ENCODE measurements around the gene SHISA9. TPM values are rescaled to one million over a fixed set of nuclear protein-coding genes. Genes with fewer than 3 reads are reported as not detected.

Gene SHISA9
- total and polyA plus RNA-seq, 4 donors, result under 0.01 to 0.08 (median 0.07) TPM; not detected in 1

GRCh38 chr16:12964461-12964860, 63.1 kb downstream of the SHISA9 start:
- Histone ChIP-seq H3K4me3 (ENCODE audit: low read depth in 1 of 3, low read length in 3 of 3) (no peak overlapping the region), H3K27ac (ENCODE audit: low read depth in 1 of 2, low read length in 2 of 2) (no peak overlapping the region), H3K9me3 (ENCODE audit: control insufficient read depth in 4 of 4, low read length in 3 of 4) (peaks cover 0 to 4% (median 1%) of the 10 kb centered on the region in 4 donors), H3K4me1 (ENCODE audit: control insufficient read depth in 4 of 4, insufficient read depth in 4 of 4, low read length in 3 of 4) (no peaks in the 10 kb centered on the region), H3K36me3 (ENCODE audit: control insufficient read depth in 4 of 4, insufficient read depth in 3 of 4, low read depth in 1 of 4, low read length in 3 of 4) (no peaks in the 10 kb centered on the region), H3K27me3 (ENCODE audit: control insufficient read depth in 4 of 4, insufficient read depth in 4 of 4, low read length in 3 of 4) (no peaks in the 10 kb centered on the region), H3K9ac (ENCODE audit: low read depth in 1 of 2, low read length in 2 of 2) (no peak overlapping the region)
- no peak for DNase-seq (ENCODE audit: low spot score)
- TF ChIP-seq YY1 (IDR thresholded peaks at IDR 0.05) (no peak), REST (IDR thresholded peaks at IDR 0.05) (no peak), RAD21 (IDR thresholded peaks at IDR 0.05) (no peak), SP1 (IDR thresholded peaks at IDR 0.05) (no peak), EGR1 (IDR thresholded peaks at IDR 0.05; ENCODE audit: low read depth in 2 of 2) (no peak), CTCF (IDR thresholded peaks at IDR 0.05; ENCODE audit: low read depth, low read length, missing input control) (no peak), TAF1 (conservative IDR thresholded peaks at IDR 0.05) (no peak), NR2F2 (IDR thresholded peaks at IDR 0.05) (no peak), ZBTB33 (IDR thresholded peaks at IDR 0.05) (no peak), HNF4G (IDR thresholded peaks at IDR 0.05) (no peak), FOXA1 (IDR thresholded peaks at IDR 0.05) (no peak), HNF4A (conservative IDR thresholded peaks at IDR 0.05) (no peak), MAX (IDR thresholded peaks at IDR 0.05) (no peak)
- WGBS, result 56% methylated on average over 2 of the region's 2 CpGs

GRCh38 chr16:12965274-12965804, 63.9 kb downstream of the SHISA9 start:
- H3K27ac ChIP-seq (ENCODE audit: low read depth in 1 of 2, low read length in 2 of 2), result no peak overlapping the region
- WGBS, result 74% methylated on average over 7 of the region's 7 CpGs
- no peak for TF ChIP-seq ATF3 (IDR thresholded peaks at IDR 0.05)
- no peak for TF ChIP-seq FOXA2 (IDR thresholded peaks at IDR 0.05)
- TF ChIP-seq YY1 (IDR thresholded peaks at IDR 0.05), result no peak
- TF ChIP-seq HNF4A (conservative IDR thresholded peaks at IDR 0.05), result no peak
- TF ChIP-seq FOXA1 (IDR thresholded peaks at IDR 0.05), result no peak
- TF ChIP-seq JUND (IDR thresholded peaks at IDR 0.05), result no peak
- no peak for TF ChIP-seq REST (IDR thresholded peaks at IDR 0.05)
- no peak for TF ChIP-seq TAF1 (conservative IDR thresholded peaks at IDR 0.05)
- TF ChIP-seq CTCF (IDR thresholded peaks at IDR 0.05; ENCODE audit: low read depth, low read length, missing input control), result no peak
- TF ChIP-seq MAX (IDR thresholded peaks at IDR 0.05), result no peak
- no peak for TF ChIP-seq RAD21 (IDR thresholded peaks at IDR 0.05)
- TF ChIP-seq SP1 (IDR thresholded peaks at IDR 0.05), result no peak
- TF ChIP-seq EGR1 (IDR thresholded peaks at IDR 0.05; ENCODE audit: low read depth in 2 of 2), result no peak

More at GRCh38 chr16:12965274-12965804, 63.9 kb downstream of the SHISA9 start:
- no peak for DNase-seq (ENCODE audit: low spot score)
- H3K9ac ChIP-seq (ENCODE audit: low read depth in 1 of 2, low read length in 2 of 2), result no peak overlapping the region
- no peaks in the 10 kb centered on the region for H3K36me3 ChIP-seq (ENCODE audit: control insufficient read depth in 4 of 4, insufficient read depth in 3 of 4, low read depth in 1 of 4, low read length in 3 of 4)
- no peak overlapping the region for H3K4me3 ChIP-seq (ENCODE audit: low read depth in 1 of 3, low read length in 3 of 3)
- H3K4me1 ChIP-seq (ENCODE audit: control insufficient read depth in 4 of 4, insufficient read depth in 4 of 4, low read length in 3 of 4), result no peaks in the 10 kb centered on the region
- H3K9me3 ChIP-seq (ENCODE audit: control insufficient read depth in 4 of 4, low read length in 3 of 4), result peaks cover 0 to 4% (median 1%) of the 10 kb centered on the region in 4 donors
- H3K27me3 ChIP-seq (ENCODE audit: control insufficient read depth in 4 of 4, insufficient read depth in 4 of 4, low read length in 3 of 4), result no peaks in the 10 kb centered on the region
